Islet precursor cell (in vitro differentiated cells): ENCODE data around the gene ARF3.
A peak's percentile ranks its signal among the peaks of the same experiment; 100 is the strongest.
"Not testable (repeated sequence)": the region's sequence is repeated elsewhere in the genome, so short reads cannot be mapped to it uniquely, and the experiment has no call there.

Source experiments
- DNase-seq: peaks from one replicate; pipeline ENCODE4 v3.0.0-alpha.2; 2018

Gene ARF3

DNA sequence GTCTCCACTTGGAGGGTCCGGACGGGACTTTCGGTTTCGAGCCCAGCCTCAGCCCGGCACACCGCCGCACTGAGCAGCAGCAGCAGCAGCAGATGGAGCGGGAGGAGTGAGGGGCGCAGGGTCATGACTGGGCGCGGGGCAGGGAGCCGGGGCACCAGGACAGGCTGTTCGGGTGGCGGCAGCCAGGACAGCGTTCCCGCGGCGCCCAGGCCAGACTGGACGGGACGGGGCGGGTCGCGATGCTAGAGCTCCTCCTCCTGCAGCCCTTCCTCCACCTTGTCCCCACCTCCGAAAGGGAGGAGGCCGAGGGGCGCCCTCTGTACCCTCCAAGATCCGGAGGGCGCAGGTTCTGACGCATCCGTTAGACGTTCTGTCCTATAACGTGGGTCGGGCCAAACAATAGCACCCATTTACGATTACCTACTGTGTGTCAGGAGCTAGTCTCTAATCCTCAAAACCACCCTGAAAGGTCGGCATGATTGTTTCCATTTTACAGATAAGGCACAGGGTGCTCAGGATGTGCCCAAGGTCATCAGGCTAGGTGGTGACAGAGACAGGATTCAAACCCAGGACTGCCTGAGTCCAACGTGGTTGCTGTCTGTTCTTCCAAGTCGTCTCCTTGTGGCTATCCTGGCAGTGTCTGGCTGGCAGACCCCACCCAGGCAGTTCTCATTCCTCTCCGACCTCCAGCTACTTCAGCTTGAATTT is 31.8 kb downstream of the ARF3 start, which contains the start of gene FKBP11:
Gene FKBP11, minus strand, starts transcription at position 189 of the 708 bp plus-strand sequence. Its CDS starts 64 bp downstream, at position 125.
- peak; percentile 87 for DNase-seq

DNA sequence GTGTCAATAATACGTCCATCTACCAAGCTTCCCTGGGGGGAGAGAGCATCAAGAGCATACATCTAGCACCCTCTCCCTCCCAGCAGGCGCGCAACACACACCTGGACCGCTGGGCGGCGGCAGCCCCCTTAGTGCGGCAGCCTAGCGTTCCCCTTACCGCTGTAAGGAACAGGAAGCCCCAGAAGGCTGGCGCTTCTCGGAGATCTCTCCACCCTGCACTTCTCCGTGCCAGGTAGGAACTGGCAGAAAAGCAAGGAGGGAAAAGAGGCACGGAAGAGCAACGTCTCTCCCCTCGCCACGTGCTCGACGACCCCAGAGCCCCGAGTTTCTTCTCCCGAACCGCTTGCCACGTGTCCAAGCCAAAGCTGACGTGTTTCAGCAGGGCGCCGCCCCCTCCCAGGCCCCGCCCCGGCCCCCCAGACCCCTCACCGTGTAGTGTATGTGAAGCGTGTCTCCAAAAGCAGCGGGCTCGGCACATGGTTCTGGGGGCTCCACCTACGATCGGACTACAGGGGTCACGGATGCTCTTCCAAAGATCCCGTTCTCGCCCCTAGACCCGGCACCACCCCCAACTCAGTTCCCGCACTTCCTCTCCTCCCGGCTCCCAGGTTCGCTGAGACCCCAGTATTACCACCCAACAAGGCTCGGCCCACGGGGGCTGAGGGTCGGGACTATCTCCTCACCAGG is 32.5 kb downstream of the ARF3 start:
- peak; percentile 91 for DNase-seq

DNA sequence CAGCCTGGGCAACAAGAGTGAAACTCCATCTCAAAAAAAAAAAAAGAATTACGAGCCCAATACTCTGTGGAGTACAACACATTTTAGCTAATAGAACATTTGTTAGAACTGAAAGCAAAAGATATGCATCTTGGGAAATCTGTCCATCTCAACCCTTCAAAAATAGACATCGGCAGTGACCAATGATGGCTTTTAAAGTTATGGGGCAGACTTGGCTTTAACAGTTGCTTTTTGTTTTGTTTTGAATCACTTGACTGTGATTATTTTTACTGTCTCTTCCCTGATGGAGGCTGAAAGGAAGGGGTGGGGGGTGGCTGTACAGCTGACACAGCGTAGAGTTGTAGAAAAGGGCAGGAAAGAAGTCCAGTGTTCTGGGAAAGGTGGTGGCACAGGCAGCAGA is 34.2 kb downstream of the ARF3 start:
- DNase-seq = no peak

DNA sequence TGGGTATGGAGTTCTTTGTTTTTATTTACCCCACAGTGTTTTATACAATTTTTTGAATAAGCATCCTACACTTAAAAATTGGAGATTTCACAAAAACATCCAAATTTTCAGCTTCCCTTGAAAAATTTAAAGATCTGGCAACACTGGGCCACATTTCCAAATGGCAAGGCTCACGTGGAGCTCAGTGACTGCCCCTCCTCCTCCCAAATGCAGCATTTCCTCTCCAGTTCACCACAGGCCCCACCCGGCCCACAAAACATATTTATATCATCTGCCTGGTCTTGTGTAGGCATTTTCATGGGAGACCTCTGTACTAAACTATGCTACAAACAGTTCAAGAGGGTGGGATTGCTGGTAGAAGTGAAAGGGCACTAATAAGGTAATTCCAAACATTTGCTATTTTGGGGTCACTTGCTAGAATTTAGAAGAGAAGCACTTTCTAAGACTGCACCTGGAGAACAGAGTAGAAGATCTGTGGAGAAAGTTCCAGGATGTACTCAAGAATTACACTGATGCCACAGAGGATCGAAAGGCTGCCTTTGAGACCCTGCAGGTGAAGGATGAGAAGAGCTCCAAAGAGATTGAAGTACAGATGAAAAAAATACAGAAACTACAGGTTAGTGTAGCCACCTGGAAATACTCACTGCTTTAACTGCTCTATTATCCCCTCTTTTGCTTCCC is 39.3 kb downstream of the ARF3 start:
- no peak for DNase-seq

DNA sequence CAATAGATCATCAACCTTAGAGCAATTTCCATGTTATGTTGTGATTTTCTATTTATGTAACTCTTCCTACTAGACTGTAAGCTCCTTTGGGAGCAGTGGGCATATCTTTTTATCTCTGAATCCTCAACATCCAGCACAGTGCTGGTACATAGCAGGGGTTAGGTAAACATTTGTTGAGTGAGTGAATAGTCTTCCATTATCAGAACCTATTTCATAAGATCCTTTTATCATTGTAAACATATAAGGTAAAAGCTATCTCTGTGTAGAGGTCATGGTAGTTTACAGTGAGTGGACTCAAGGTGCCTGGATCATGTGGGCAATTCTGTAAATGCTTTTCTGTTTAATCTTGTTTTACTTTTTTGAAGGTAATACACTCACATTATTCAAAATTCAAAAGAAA is 47.1 kb downstream of the ARF3 start:
- no peak for DNase-seq

DNA sequence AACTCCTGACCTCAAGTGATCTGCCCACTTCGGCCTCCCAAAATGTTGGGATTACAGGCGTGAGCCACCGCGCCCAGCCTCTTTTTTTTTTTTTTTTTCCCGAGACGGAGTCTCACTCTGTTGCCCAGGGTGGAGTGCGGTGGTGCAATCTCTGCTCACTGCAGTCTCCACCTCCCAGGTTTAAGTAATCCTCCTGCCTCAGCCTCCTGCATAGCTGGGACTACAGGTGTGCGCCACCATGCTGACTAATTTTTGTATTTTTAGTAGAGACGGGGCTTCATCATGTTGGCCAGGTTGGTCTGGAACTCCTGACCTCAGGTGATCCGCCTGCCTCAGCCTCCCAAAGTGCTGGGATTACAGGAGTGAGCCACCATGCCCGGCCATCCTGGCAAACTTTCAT is 47.6 kb downstream of the ARF3 start:
- DNase-seq = not testable (repeated sequence)

DNA sequence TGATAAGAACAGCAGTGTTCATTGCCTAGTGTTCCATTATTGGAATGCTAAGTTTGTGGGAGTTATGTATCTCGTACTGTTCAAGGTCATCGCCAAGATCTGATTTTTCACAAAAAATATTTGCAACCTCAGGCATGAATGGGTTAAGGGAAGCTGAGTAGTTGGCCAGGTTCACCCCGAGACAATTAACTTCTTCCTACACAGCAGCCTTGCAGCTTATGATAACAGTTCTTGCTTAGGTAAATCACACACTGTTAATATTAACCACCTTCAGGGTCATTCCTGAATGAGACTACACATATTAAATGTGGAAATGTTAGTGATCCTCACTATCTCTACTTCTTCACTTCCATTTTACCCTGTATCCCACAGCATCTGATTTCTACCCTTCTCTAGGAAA is 50.0 kb downstream of the ARF3 start:
- no peak for DNase-seq

DNA sequence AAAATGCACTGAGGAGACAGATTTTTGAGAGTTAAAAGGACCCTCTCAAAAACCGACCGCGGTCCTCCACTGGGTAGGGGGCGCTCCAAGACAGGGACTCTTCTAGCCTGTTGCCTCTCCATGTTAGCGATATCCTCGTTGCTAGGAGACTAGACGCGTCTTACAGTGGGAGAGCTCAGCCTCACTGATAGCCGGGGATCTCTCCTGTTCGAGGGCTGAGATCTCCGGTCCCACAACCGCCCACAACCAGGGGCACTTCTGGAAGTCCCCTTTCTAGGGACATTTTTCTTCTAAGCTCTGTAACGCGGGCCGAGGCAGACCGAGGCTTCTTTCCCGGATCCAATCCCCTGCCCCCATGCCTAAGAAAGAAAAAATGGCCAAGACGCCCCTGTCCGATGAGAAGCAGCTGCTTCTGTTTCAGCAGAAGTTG is 53.3 kb downstream of the ARF3 start:
- peak; percentile 95 for DNase-seq

DNA sequence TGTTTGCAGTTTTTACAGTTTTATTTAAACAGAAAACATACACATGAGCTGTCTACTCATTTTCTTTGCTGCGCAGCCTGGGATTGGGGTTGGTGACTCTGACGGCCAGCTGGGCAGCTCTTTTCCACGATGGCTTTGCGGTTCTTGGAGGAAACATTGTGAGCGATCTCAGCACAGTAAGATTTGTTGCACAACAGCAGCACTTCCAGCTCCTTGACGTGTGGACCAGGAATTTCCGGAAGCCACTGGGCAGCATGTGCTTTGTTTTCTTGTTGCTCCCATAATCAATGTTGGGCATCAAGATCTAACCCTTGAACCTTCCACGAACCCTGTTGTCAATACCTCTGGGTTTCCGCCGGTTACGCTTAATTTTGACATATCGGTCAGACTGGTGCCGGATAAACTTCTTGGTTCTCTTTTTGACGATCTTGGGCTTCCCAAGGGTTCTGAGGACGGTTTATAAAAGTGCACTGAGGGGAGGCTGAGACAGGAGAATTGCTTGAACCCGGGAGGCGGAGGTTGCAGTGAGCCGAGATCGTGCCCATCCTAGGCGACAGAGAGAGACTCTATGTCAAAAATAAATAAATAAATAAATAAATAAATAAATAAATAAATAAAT is 53.8 kb downstream of the ARF3 start:
- no peak for DNase-seq

DNA sequence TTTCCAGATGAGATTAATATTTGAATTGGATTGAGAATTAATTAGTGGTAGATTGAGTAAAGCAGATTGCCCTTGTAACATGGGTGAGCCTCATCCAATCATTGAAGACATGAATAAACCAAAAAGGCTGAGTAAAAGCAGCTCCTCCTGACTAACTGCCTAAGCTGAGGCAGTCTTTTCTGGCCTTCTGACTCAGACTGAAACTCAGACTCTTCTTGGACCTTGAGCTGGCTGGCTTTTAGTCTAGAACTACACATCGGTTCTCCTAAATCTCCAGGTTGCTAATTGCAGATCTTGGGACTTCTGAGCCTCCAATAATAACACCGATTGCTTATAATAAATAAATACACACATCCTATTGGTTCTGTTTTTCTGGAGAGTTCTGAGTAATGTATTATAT is 56.0 kb downstream of the ARF3 start:
- DNase-seq = no peak

DNA sequence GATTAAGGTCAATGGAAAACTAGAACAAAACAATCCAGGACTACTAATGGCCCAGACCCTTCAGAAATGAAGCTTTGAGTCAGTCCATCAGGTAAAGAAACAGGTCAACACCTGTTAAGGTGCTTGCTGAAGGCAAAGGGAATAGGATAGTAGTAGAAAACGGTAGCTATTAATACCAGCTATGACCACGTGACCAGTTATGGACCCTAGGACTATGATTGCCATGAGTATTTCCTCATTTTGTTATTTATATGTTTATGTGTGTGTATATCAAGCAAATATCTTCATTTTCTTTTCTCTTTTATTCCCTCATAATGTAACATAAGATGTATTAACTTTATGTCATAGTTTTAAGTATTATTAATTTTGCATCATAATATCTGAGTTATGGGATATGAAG is 57.6 kb downstream of the ARF3 start:
- DNase-seq = no peak

DNA sequence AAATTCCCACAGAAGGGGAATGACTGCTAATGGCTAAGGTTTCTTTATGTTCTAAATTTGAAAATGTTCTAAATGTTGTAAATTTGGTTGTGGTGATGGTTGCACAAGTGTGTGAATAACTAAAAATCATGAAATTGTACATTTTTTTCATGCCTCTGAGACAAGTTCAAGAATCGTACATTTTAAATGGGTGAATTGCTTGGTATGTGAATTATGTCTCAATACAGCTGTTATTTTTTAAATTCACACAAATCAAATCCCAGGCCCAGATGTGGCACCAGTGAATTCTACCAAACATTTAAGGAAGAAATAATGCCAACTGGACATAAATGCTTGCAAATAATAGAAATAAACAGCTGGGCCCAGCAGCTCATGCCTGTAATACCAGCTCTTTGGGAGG is 63.0 kb downstream of the ARF3 start:
- DNase-seq = no peak

DNA sequence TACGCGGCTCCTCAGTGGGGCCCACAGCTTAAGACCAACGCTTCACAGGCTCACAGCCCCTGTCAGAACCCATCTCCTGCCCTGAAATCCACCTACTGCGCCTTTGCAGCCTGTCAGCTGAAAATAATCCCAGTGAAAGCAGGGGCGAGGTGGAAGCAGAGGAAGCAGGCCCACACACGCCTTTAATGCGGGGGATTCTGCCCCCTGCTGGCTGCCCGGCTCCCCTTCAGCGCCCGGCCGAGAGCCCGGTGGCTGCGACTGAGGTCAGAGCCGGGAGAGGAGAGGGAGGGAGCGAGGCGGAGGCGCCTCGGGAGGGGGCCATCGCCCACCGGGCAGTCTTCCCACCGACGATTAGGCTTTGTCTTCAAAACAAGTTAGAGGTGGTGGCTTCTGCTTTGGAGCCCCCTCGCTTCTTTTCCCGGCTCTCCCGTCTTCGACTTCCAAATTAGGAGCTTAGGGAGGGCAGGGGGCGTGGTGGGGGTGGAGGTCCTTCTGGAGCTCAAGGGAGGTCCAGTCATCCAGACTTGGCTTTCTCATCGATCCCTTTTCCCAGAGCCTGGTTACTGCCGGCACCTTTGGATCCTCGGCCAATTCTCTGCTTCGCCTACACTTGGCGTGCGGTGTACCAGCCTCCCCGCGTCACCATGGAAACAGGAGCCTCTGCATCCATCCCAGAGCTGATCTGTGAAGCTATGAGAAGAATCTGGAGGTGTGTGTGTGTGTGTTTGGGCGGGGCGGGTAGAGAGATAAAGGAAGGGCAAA is 66.4 kb downstream of the ARF3 start:
- DNase-seq = peak; percentile 96

DNA sequence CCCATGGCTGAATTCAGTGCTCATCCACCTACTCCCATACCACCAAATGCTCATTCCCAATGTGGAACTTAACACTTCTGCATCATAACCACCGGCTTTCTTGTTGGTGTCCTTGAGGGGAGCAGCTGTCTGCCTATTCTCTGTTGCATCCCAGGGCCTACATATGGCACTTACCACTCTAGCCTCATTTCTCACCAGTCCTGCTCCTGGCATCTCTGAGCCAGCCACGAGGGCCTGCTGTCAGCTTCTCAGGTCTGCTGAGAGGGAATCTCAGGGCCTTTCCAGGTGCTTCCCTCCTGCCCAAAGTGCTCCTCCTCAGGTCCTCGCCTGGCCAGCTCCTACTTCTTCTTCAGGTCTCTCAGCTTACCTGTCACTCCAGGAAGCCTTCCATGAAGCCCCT is 67.6 kb downstream of the ARF3 start:
- no peak for DNase-seq
